ENCODE results near the gene POU4F1.

POU4F1 gene

DNA sequence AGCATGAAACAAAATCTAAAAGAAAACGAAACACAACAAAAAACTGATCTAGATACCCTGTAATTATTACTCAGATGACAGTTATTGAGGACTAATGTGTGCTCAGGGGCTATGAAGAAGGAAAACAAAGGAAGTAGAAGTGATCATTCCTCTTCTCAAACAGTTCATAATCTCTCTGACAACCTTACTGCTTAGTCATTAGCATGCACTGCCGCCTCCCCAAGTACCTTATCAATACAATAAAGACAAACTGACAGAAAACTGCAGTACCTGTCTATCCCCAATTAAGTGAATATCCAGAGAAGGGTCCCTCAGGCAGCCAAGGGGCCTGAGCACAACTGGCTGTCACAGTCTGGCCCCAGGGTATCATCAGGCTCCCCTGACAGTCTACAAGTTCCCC, 22.0 kb upstream of the POU4F1 start:
- no peaks in the 10 kb centered on the region; the same call in 1 of the 2 replicates for H3K79me2 ChIP-seq (ENCODE audit: control insufficient read depth, low read length)
- no peaks in the 10 kb centered on the region for H3K9me3 ChIP-seq (ENCODE audit: control insufficient read depth, insufficient read depth, low read length)
- no peaks in the 10 kb centered on the region for H3K9me2 ChIP-seq (replicated peaks; ENCODE audit: control insufficient read depth, low read length)
- H3F3A ChIP-seq (ENCODE audit: control insufficient read depth, insufficient read depth), result no peaks in the 10 kb centered on the region
- no peaks in the 10 kb centered on the region for H3K27me3 ChIP-seq (ENCODE audit: control insufficient read depth, low read length)
- H3K4me2 ChIP-seq (ENCODE audit: low read length), result no peak overlapping the region
- TF ChIP-seq, protein P1, sequence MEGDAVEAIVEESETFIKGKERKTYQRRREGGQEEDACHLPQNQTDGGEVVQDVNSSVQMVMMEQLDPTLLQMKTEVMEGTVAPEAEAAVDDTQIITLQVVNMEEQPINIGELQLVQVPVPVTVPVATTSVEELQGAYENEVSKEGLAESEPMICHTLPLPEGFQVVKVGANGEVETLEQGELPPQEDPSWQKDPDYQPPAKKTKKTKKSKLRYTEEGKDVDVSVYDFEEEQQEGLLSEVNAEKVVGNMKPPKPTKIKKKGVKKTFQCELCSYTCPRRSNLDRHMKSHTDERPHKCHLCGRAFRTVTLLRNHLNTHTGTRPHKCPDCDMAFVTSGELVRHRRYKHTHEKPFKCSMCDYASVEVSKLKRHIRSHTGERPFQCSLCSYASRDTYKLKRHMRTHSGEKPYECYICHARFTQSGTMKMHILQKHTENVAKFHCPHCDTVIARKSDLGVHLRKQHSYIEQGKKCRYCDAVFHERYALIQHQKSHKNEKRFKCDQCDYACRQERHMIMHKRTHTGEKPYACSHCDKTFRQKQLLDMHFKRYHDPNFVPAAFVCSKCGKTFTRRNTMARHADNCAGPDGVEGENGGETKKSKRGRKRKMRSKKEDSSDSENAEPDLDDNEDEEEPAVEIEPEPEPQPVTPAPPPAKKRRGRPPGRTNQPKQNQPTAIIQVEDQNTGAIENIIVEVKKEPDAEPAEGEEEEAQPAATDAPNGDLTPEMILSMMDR (IDR thresholded peaks at IDR 0.05; ENCODE audit: low read depth, low read length, poor library complexity, severe bottlenecking), result no peak
- TF ChIP-seq EZH2phosphoT487 (IDR thresholded peaks at IDR 0.05; ENCODE audit: borderline replicate concordance, low read length), result no peak
- H3K4me1 ChIP-seq (ENCODE audit: control insufficient read depth, low read length), result no peaks in the 10 kb centered on the region
- no peak overlapping the region for H3K4me3 ChIP-seq (ENCODE audit: low read length)
- no peak overlapping the region for H3K27ac ChIP-seq (ENCODE audit: low read depth, low read length)
- peaks cover 77% of the 10 kb centered on the region for H3K36me3 ChIP-seq (ENCODE audit: control insufficient read depth, low read length)
- H4K20me1 ChIP-seq (ENCODE audit: control insufficient read depth, insufficient read depth, low read depth, low read length), result no peaks in the 10 kb centered on the region

DNA sequence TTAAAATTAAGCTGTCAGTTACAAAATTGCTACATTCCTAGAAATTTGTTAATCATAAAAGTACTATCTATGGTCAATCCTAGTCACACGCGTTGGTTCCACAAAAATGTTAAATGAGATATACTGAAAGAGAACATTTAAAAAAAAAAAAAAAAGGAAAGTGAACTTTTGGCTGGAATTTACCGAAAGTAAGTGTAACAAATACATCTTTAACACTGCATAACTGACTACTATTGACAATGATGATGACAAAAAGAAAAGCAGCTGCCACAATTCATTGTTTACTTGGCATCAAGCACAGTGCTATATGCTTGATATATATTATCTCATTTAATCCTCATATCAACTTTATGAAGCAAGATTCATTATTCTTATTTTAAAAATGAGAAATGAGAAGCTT, 19.8 kb upstream of the POU4F1 start:
- no peaks in the 10 kb centered on the region for H4K20me1 ChIP-seq (ENCODE audit: control insufficient read depth, insufficient read depth, low read depth, low read length)
- no peaks in the 10 kb centered on the region for H3K27me3 ChIP-seq (ENCODE audit: control insufficient read depth, low read length)
- no peaks in the 10 kb centered on the region for H3K9me3 ChIP-seq (ENCODE audit: control insufficient read depth, insufficient read depth, low read length)
- no peak overlapping the region for H3K4me3 ChIP-seq (ENCODE audit: low read length)
- TF ChIP-seq, protein P1 (IDR thresholded peaks at IDR 0.05; ENCODE audit: low read depth, low read length, poor library complexity, severe bottlenecking), result no peak
- TF ChIP-seq EZH2phosphoT487 (IDR thresholded peaks at IDR 0.05; ENCODE audit: borderline replicate concordance, low read length), result no peak
- no peak overlapping the region for H3K4me2 ChIP-seq (ENCODE audit: low read length)
- no peaks in the 10 kb centered on the region for H3K4me1 ChIP-seq (ENCODE audit: control insufficient read depth, low read length)
- H3K79me2 ChIP-seq (ENCODE audit: control insufficient read depth, low read length), result no peaks in the 10 kb centered on the region; the same call in 1 of the 2 replicates
- H3F3A ChIP-seq (ENCODE audit: control insufficient read depth, insufficient read depth), result no peaks in the 10 kb centered on the region
- H3K9me2 ChIP-seq (replicated peaks; ENCODE audit: control insufficient read depth, low read length), result no peaks in the 10 kb centered on the region
- H3K36me3 ChIP-seq (ENCODE audit: control insufficient read depth, low read length), result peaks cover 59% of the 10 kb centered on the region
- no peak overlapping the region for H3K27ac ChIP-seq (ENCODE audit: low read depth, low read length)

DNA sequence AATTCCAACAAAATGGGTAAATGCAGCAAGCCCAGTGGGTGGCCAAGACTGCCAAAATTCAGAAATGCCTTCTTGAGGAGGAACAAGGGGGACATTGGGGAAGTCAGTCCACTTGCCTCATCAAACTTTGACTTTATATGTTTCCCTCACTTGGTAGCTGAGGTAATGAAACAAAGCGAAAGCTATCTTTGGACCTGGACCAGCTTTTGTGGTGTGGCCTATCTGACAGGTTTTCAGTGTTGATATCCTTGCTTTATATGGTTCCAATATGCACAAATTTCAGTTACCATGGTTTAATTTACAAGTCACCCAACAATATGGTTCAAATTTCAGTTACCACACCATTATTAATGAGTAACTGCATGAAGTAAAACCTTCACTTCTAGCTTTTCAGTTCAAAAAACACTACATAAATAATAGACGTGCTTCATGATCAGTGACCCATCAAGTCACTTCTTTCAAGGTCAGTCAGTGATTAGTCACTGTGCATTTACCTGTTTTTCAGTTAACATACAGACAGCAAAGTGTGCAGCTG, 17.7 kb upstream of the POU4F1 start:
- H3K4me2 ChIP-seq (ENCODE audit: low read length), result no peak overlapping the region
- TF ChIP-seq, protein P1 (IDR thresholded peaks at IDR 0.05; ENCODE audit: low read depth, low read length, poor library complexity, severe bottlenecking), result no peak
- no peak for TF ChIP-seq EZH2phosphoT487 (IDR thresholded peaks at IDR 0.05; ENCODE audit: borderline replicate concordance, low read length)
- H3K27ac ChIP-seq (ENCODE audit: low read depth, low read length), result no peak overlapping the region
- H3K79me2 ChIP-seq (ENCODE audit: control insufficient read depth, low read length), result no peaks in the 10 kb centered on the region
- H4K20me1 ChIP-seq (ENCODE audit: control insufficient read depth, insufficient read depth, low read depth, low read length), result no peaks in the 10 kb centered on the region
- H3K27me3 ChIP-seq (ENCODE audit: control insufficient read depth, low read length), result no peaks in the 10 kb centered on the region
- no peaks in the 10 kb centered on the region for H3K4me1 ChIP-seq (ENCODE audit: control insufficient read depth, low read length)
- no peaks in the 10 kb centered on the region for H3F3A ChIP-seq (ENCODE audit: control insufficient read depth, insufficient read depth)
- no peaks in the 10 kb centered on the region for H3K9me3 ChIP-seq (ENCODE audit: control insufficient read depth, insufficient read depth, low read length)
- no peaks in the 10 kb centered on the region for H3K9me2 ChIP-seq (replicated peaks; ENCODE audit: control insufficient read depth, low read length)
- peaks cover 70% of the 10 kb centered on the region for H3K36me3 ChIP-seq (ENCODE audit: control insufficient read depth, low read length)
- no peak overlapping the region for H3K4me3 ChIP-seq (ENCODE audit: low read length)
